ENCODE data around the gene DPY19L2.
"Not testable (repeated sequence)": the region's sequence is repeated elsewhere in the genome, so short reads cannot be mapped to it uniquely, and the experiment has no call there.

DPY19L2 gene

DNA sequence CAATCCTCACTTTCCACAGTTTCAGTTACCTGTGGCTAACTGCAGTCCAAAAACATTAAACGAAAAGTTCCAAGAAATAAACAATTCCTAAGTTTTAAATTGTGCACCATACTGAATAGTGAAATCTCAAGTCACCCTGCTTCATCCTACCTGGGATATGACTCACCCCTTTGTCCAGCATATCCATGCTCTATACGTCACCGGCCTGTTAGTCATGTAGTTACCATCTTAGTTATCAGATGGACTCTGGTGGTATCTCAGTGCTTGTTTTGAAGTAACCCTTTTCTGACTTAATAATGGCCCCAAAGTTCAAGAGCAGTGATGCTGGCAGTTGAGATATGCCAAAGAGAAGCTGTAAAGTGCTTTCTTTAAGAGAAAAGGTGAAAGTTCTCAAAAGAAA lies 83.9 kb downstream of the DPY19L2 start:
- H3K4me3 ChIP-seq (ENCODE audit: control insufficient read depth, low read depth, low read length), result not testable (repeated sequence)
- DNase-seq (ENCODE audit: low read depth), result peak; percentile 7

DNA sequence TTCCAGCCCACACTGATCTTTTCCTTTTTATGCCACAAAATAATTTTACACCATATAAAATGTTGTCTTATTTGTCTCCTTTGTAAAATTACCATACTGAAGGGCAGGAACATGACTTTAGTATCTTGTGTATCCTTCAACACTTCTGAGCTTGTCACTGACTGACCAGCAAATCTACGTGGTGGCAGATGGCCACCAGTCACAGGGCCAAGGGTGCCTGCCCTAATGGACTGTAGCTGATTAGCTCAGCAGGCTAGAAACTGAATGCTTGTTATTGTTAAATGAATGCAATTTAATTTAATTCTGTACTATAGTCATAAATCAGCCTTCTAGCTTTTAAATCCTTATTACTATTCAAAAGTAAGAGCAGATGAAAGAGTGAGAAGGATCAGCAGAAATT lies 85.0 kb downstream of the DPY19L2 start:
- not testable (repeated sequence) for H3K4me3 ChIP-seq (ENCODE audit: control insufficient read depth, low read depth, low read length)

DNA sequence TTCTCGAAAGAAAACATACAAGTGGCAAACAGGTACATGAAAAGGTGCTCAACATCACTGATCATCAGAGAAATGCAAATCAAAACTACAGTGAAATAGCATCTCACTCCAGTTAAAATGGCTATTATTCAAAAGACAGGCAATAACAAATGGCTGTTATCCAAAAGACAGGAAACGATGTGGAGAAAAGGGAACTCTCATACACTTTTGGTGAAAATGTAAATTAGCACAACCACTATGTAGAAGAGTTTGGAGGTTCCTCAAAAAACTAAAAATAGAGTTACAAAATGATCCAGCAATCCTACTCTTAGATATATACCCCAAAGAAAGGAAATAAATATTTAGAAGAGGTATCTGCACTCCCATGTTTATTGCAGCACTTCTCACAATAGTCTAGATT lies 90.7 kb downstream of the DPY19L2 start:
- DNase-seq (ENCODE audit: low read depth); H3K4me3 ChIP-seq (ENCODE audit: control insufficient read depth, low read depth, low read length): not testable (repeated sequence)

More for the DNA sequence above, 85.0 kb downstream of the DPY19L2 start:
- DNase-seq (ENCODE audit: low read depth), result not testable (repeated sequence)

- H3K4me3 ChIP-seq (ENCODE audit: control insufficient read depth, low read depth, low read length); DNase-seq (ENCODE audit: low read depth): not testable (repeated sequence)
These were observed 96.3 kb downstream of the DPY19L2 start for GRCh38 chr12:63572038-63572437.

GRCh38 chr12:63558445-63558844 lies 109.8 kb downstream of the DPY19L2 start:
- not testable (repeated sequence) for H3K4me3 ChIP-seq (ENCODE audit: control insufficient read depth, low read depth, low read length); DNase-seq (ENCODE audit: low read depth)

GRCh38 chr12:63551397-63551796 lies 116.9 kb downstream of the DPY19L2 start:
- not testable (repeated sequence) for DNase-seq (ENCODE audit: low read depth)

DNA sequence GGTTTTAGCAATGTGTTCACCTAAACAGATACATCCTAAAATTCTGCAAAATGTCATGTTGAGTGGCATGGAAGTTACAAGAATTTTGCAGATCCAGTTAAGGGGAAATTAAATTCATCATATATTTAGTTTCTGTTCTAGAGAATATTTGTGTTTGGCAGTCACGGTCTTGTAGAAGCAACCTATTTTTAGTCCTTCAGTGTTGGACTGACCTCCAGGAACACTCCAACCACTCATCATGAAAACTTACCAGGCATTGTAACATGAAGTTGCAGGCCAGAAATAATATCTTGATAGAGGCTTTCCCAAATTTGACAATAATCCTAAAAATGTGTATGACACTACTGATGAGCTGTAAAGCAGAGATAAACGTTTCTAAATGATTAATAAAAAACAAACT lies 119.3 kb downstream of the DPY19L2 start:
- H3K4me3 ChIP-seq (ENCODE audit: control insufficient read depth, low read depth, low read length); DNase-seq (ENCODE audit: low read depth): not testable (repeated sequence)

More at GRCh38 chr12:63551397-63551796, 116.9 kb downstream of the DPY19L2 start:
- H3K4me3 ChIP-seq (ENCODE audit: control insufficient read depth, low read depth, low read length), result not testable (repeated sequence)

DNA sequence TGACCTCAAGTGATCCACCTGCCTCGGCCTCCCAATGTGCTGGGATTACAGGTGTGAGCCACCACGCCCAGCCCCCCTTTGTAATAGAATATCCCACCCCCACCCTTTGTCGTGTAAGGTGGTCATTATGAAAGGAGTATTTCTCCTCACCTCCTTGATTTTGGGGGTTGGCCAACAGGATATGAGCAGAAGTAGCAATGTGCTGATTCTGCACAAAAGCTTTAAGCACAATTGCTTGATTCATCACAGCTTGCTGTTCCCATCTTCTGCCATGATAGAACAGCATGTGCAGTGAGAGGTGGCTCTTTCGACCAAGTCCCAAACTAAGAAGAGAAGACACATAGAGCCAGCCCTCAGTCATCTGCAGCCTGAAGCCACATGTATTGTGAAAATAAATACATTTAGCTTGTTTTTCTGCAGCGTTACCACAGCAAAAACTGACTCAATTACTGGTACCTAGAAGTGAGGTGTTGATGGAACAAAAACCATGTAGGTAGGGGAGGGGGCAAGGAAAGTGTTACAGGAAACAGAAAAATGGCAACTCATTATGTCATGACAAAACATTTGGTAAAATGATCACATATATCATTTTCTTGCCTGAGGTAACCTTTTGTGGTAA lies 122.9 kb downstream of the DPY19L2 start:
- H3K4me3 ChIP-seq (ENCODE audit: control insufficient read depth, low read depth, low read length); DNase-seq (ENCODE audit: low read depth): not testable (repeated sequence)

GRCh38 chr12:63538656-63539055 lies 129.6 kb downstream of the DPY19L2 start:
- not testable (repeated sequence) for H3K4me3 ChIP-seq (ENCODE audit: control insufficient read depth, low read depth, low read length); DNase-seq (ENCODE audit: low read depth)

DNA sequence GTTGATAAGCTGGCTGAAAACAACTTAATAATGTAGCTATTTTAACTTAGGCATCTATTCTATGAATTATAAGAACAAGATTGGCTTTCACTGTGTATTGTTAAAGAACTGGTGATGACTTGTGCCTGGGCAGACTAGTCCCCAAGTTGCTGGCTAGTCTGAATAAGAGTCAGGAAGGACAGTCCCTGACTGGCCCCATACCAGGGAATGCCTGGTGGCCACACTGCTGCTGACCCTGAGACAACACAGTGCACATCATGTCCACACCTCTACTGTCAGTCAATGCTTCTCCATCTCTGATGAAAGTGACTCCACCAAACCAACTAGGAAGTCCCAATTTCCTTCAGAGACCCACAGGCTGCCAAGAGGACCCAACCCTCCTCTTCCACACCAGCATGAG lies 130.5 kb downstream of the DPY19L2 start:
- H3K4me3 ChIP-seq (ENCODE audit: control insufficient read depth, low read depth, low read length); DNase-seq (ENCODE audit: low read depth): not testable (repeated sequence)

GRCh38 chr12:63529641-63530040 lies 138.7 kb downstream of the DPY19L2 start:
- not testable (repeated sequence) for DNase-seq (ENCODE audit: low read depth); H3K4me3 ChIP-seq (ENCODE audit: control insufficient read depth, low read depth, low read length)

- TF ChIP-seq, protein P1, sequence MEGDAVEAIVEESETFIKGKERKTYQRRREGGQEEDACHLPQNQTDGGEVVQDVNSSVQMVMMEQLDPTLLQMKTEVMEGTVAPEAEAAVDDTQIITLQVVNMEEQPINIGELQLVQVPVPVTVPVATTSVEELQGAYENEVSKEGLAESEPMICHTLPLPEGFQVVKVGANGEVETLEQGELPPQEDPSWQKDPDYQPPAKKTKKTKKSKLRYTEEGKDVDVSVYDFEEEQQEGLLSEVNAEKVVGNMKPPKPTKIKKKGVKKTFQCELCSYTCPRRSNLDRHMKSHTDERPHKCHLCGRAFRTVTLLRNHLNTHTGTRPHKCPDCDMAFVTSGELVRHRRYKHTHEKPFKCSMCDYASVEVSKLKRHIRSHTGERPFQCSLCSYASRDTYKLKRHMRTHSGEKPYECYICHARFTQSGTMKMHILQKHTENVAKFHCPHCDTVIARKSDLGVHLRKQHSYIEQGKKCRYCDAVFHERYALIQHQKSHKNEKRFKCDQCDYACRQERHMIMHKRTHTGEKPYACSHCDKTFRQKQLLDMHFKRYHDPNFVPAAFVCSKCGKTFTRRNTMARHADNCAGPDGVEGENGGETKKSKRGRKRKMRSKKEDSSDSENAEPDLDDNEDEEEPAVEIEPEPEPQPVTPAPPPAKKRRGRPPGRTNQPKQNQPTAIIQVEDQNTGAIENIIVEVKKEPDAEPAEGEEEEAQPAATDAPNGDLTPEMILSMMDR (conservative IDR thresholded peaks at IDR 0.05; ENCODE audit: control insufficient read depth, insufficient read depth, low read depth, low read length), result no peak
- H3K4me3 ChIP-seq (ENCODE audit: control insufficient read depth, low read depth, low read length), result no peak overlapping the region
- no peak for DNase-seq (ENCODE audit: low read depth)
These were observed 142.5 kb downstream of the DPY19L2 start for GRCh38 chr12:63525831-63526230.

GRCh38 chr12:63521706-63522105 lies 146.6 kb downstream of the DPY19L2 start:
- no peak for DNase-seq (ENCODE audit: low read depth)
- H3K4me3 ChIP-seq (ENCODE audit: control insufficient read depth, low read depth, low read length), result no peak overlapping the region
- TF ChIP-seq, protein P1 (conservative IDR thresholded peaks at IDR 0.05; ENCODE audit: control insufficient read depth, insufficient read depth, low read depth, low read length), result no peak
